ENCODE results near the gene PDE11A. TPM values are rescaled to one million over a fixed set of nuclear protein-coding genes. Genes with fewer than 3 reads are reported as not detected.

Gene PDE11A
- total RNA-seq, 1 experiment from 2014 or later, result 0.13 TPM

- no peak overlapping the region for H2AK5ac ChIP-seq (ENCODE audit: insufficient read length, low read length)
- Mint-ChIP-seq H3K9me3 (no peaks in the 10 kb centered on the region; a peak in 1 of 5 replicates), H3K36me3 (ENCODE audit: insufficient read depth in 1 of 3, low read depth in 3 of 3) (no peaks in the 10 kb centered on the region), H3K4me3 (no peak overlapping the region), H3K4me1 (peaks cover 22% of the 10 kb centered on the region in 2 experiments), H3K27ac (0 out of 7 replicates have a peak overlapping the region, but pooled peaks of 1 of the 3 experiments have one; percentile 20), H3K27me3 (ENCODE audit: low read depth) (no peaks in the 10 kb centered on the region)
- H3K79me1 ChIP-seq (ENCODE audit: insufficient read depth, low read depth, low read length, poor library complexity, severe bottlenecking), result no peaks in the 10 kb centered on the region
- no peak overlapping the region for H3K4ac ChIP-seq (ENCODE audit: low read depth, low read length)
- H3K18ac ChIP-seq (ENCODE audit: insufficient read length, low read depth, low read length), result no peak overlapping the region
- no peak overlapping the region for H4K5ac ChIP-seq (ENCODE audit: insufficient read length, low read depth, low read length)
- no peak overlapping the region for H2BK15ac ChIP-seq (ENCODE audit: low read depth, low read length)
- H4K8ac ChIP-seq (replicated peaks; ENCODE audit: insufficient read length, low read depth, low read length), result no peak overlapping the region
- H3K23me2 ChIP-seq (ENCODE audit: insufficient read length, low read depth, low read length, poor library complexity, severe bottlenecking), result no peaks in the 10 kb centered on the region
- H3K9me3 ChIP-seq (ENCODE audit: control insufficient read depth, low read depth, low read length), result no peaks in the 10 kb centered on the region
- H2BK120ac ChIP-seq (ENCODE audit: low read depth, low read length, poor library complexity, severe bottlenecking), result no peak overlapping the region
- H2BK5ac ChIP-seq (ENCODE audit: insufficient read length, low read length), result no peak overlapping the region
- H3K27ac ChIP-seq (ENCODE audit: insufficient read length, low read depth, low read length), result no peak overlapping the region
- H4K91ac ChIP-seq (ENCODE audit: insufficient read length, low read depth, low read length), result no peak overlapping the region
- TF ChIP-seq CTCF (conservative IDR thresholded peaks at IDR 0.05), result no peak
- no peaks in the 10 kb centered on the region for H3K79me2 ChIP-seq (ENCODE audit: insufficient read depth, low read length)
- no peak overlapping the region for H3K14ac ChIP-seq (ENCODE audit: insufficient read depth, low read length)
- H2BK12ac ChIP-seq (ENCODE audit: insufficient read length, low read depth, low read length), result no peak overlapping the region
- H2AFZ ChIP-seq (ENCODE audit: low read length), result no peak overlapping the region
- H3K9ac ChIP-seq (ENCODE audit: extremely low read depth, insufficient read length, low read length), result no peak overlapping the region
- H3K4me2 ChIP-seq (ENCODE audit: insufficient read depth, insufficient read length, low read length), result no peak overlapping the region
- DNase-seq, result no peak
- no peaks in the 10 kb centered on the region; the same call in 1 of the 2 replicates for H3K27me3 ChIP-seq (ENCODE audit: insufficient read depth, low read length)
- H3K4me1 ChIP-seq (ENCODE audit: insufficient read depth, low read length), result peaks cover 11% of the 10 kb centered on the region
- H3K23ac ChIP-seq (ENCODE audit: insufficient read length, low read depth, low read length), result no peak overlapping the region
- H3T11ph ChIP-seq (ENCODE audit: low read length), result no peak overlapping the region
- WGBS (ENCODE audit: extremely low coverage, insufficient read length, low lambda C conversion rate), result no CpG with 5 or more reads among the region's 3 CpGs
- no peaks in the 10 kb centered on the region for H4K20me1 ChIP-seq (ENCODE audit: control insufficient read depth, insufficient read depth, insufficient read length)
- H2BK20ac ChIP-seq (ENCODE audit: low read depth, low read length, poor library complexity, severe bottlenecking), result no peak overlapping the region
- no peak overlapping the region for H3K56ac ChIP-seq (ENCODE audit: insufficient read length, low read depth, low read length)
Observed at GRCh38 chr2:177887722-177888121, 184.9 kb downstream of the PDE11A start.
